Ovary (tissue), 9 donors: ENCODE data around the gene FILIP1L. TPM values are rescaled to one million over a fixed set of nuclear protein-coding genes. Genes with fewer than 3 reads are reported as not detected.
A peak's percentile ranks its signal among the peaks of the same experiment; 100 is the strongest.

ENCODE experiments used
- DNase-seq, 5 donors: peaks; one replicate each; pipeline ENCODE4 v3.0.0-alpha.2; 2019 to 2020
- H3K27ac ChIP-seq, 2 donors: fragments of 200-600 bp; one replicate each; pipeline versions ENCODE4 v1.5.1 to v1.8.0; 2019 to 2022
- H3K27me3 ChIP-seq: fragments of 200-600 bp; one replicate; pipeline ENCODE4 v1.8.0; 2022
- H3K36me3 ChIP-seq: fragments of 200-600 bp; sonication (generic); one replicate; pipeline ENCODE4 v1.5.1; 2019
- H3K4me1 ChIP-seq: one replicate; pipeline ENCODE4 v1.8.1; 2013; ENCODE audit warnings: mild to moderate bottlenecking, moderate library complexity; ENCODE audit not compliant: insufficient read depth
- H3K4me3 ChIP-seq: fragments of 200-600 bp; sonication (generic); one replicate; pipeline ENCODE4 v1.5.1; 2017
- H3K9me3 ChIP-seq, 2 donors: fragments of 200-600 bp in 1 of 2; sonication (generic) in 1 of 2; one replicate each; pipeline versions ENCODE4 v1.5.1 to v1.8.1; 2013 to 2019; ENCODE audit warnings: mild to moderate bottlenecking in 1 of 2, moderate library complexity in 1 of 2
- CTCF ChIP-seq, 3 donors: fragments of 450-650 bp in 2 of 3; fragments of 200-600 bp in 1 of 3; IDR thresholded peaks; one replicate each; pipeline versions ENCODE4 v1.5.1 to v1.8.0; 2016 to 2022; ENCODE audit warnings: antibody characterized with exemption in 3 of 3, mild to moderate bottlenecking in 1 of 3
- EP300 ChIP-seq: sonication (generic); formaldehyde crosslinking; IDR thresholded peaks from one replicate; pipeline ENCODE4 v1.6.1; 2017; ENCODE audit warnings: antibody characterized with exemption
- POLR2A ChIP-seq: fragments of 450-650 bp; IDR thresholded peaks from one replicate; pipeline ENCODE4 v1.6.1; 2017; ENCODE audit warnings: antibody characterized with exemption, mild to moderate bottlenecking, moderate library complexity
- WGBS, 3 donors: extraction: QIAGEN DNeasy Blood & Tissue Kit in 1 of 3; methylation state at CpG; one replicate each; pipeline versions ENCODE4 v1.1.5 to v1.1.7; 2013 to 2017; 5-methylcytosine and 5-hydroxymethylcytosine counted together
- intact Hi-C, 4 donors: fragments of 100-400 bp; cut with DNase I; formaldehyde crosslinking; loops; one replicate each; pipeline versions ENCODE4 v1.11.0 to v1.15.1; 2022 to 2023
- polyA plus RNA-seq, 2 donors: library from polyadenylated mRNA; stranded (reverse); fragments of 200-250 nt in 1 of 2; fragments of 350-450 nt in 1 of 2; fragmentation: Illumina TruSeq in 1 of 2; extraction: RNeasy Lipid Tissue Mini Kit (QIAGEN cat#74804) in 1 of 2; gene quantifications; one replicate each; pipeline ENCODE4 v1.2.3, GENCODE V29; 2013 to 2014
- total RNA-seq, 7 donors: library from RNA; depleted of rRNA in 2 of 7; stranded (reverse); fragments of >200 nt in 2 of 7; fragmentation: NEBNext Ultra II Directional in 3 of 7; extraction: Animal tissue kit (Norgen Biotek cat#: 25700) in 3 of 7; gene quantifications; one replicate each; pipeline versions ENCODE4 v1.1.0 to v1.2.4, GENCODE V29; 2016 to 2023
- donor health status: DM: no; HTN: no; CAD: no; lungs with moderate emphysema.
- donor health status: DM: no; HTN: no; CAD: no.
- donor health status: Bipolar disorder and iron deficiency.
- donor health status: DM: yes; HTN: yes; CAD: no.
- donor health status: DM: no; HTN: no; CAD: no.
- donor health status: DM: yes; HTN: yes; CAD: no.

Gene FILIP1L
- total and polyA plus RNA-seq, 9 donors, result 23.7 to 174 (median 110) TPM

GRCh38 chr3:100079328-100079727, 35.0 kb downstream of the FILIP1L start:
- Histone ChIP-seq H3K4me1 (peaks cover 11% of the 10 kb centered on the region), H3K27ac (no peak overlapping the region), H3K4me3 (no peak overlapping the region), H3K36me3 (no peaks in the 10 kb centered on the region), H3K27me3 (no peaks in the 10 kb centered on the region), H3K9me3 (no peaks in the 10 kb centered on the region)
- intact Hi-C loops, result loop anchor here in 1 of 4 donors (10.0 kb wide), 3 partner anchors 55 to 205 kb away; no protein-coding TSS in a partner anchor
- no peak for DNase-seq
- 98 to 100% (median 98%) methylated on average over 1 of the region's 1 CpG for WGBS, 3 donors
- TF ChIP-seq EP300 (no peak), CTCF (IDR thresholded peaks at IDR 0.05) (no peak), POLR2A (no peak)

- H3K4me1 ChIP-seq, result peaks cover 11% of the 10 kb centered on the region
- intact Hi-C loops, result loop anchor here in 1 of 4 donors (10.0 kb wide), 3 partner anchors 52 to 202 kb away; no protein-coding TSS in a partner anchor
- H3K27me3 ChIP-seq, result no peaks in the 10 kb centered on the region
- no peaks in the 10 kb centered on the region for H3K36me3 ChIP-seq
- WGBS, 3 donors, result 14 to 30% (median 17%) methylated on average over 7 of the region's 7 CpGs
- H3K27ac ChIP-seq, result peak overlapping the region in 1 of 2 donors; percentile 16
- H3K9me3 ChIP-seq, result no peaks in the 10 kb centered on the region
- H3K4me3 ChIP-seq, result no peak overlapping the region
- peak in 1 of 5 donors; percentile 24 for DNase-seq
- TF ChIP-seq CTCF (IDR thresholded peaks at IDR 0.05), result no peak
- no peak for TF ChIP-seq EP300
- no peak for TF ChIP-seq POLR2A
Observed at GRCh38 chr3:100076731-100077529, 37.4 kb downstream of the FILIP1L start.

GRCh38 chr3:100075851-100076730, 38.2 kb downstream of the FILIP1L start:
- Histone ChIP-seq H3K27ac (peak overlapping the region in 1 of 2 donors; percentile 36), H3K27me3 (no peaks in the 10 kb centered on the region), H3K4me3 (no peak overlapping the region), H3K9me3 (no peaks in the 10 kb centered on the region), H3K4me1 (peaks cover 13% of the 10 kb centered on the region), H3K36me3 (no peaks in the 10 kb centered on the region)
- TF ChIP-seq EP300, result no peak
- TF ChIP-seq POLR2A, result no peak
- TF ChIP-seq CTCF (IDR thresholded peaks at IDR 0.05), result no peak
- no peak for DNase-seq
- 48 to 66% (median 59%) methylated on average over 4 of the region's 4 CpGs for WGBS, 3 donors
- intact Hi-C loops, result loop anchor here in 1 of 4 donors (10.0 kb wide), 3 partner anchors 51 to 201 kb away; no protein-coding TSS in a partner anchor

GRCh38 chr3:100075196-100075595, 39.1 kb downstream of the FILIP1L start:
- H3K4me3 ChIP-seq, result no peak overlapping the region
- WGBS, 3 donors, result 88 to 89% (median 88%) methylated on average over 4 of the region's 4 CpGs
- H3K27me3 ChIP-seq, result no peaks in the 10 kb centered on the region
- TF ChIP-seq CTCF (IDR thresholded peaks at IDR 0.05) (no peak), EP300 (no peak), POLR2A (no peak)
- H3K4me1 ChIP-seq, result peaks cover 13% of the 10 kb centered on the region
- H3K9me3 ChIP-seq, result no peaks in the 10 kb centered on the region
- peak overlapping the region in 1 of 2 donors; percentile 63 for H3K27ac ChIP-seq
- DNase-seq, result no peak
- no peaks in the 10 kb centered on the region for H3K36me3 ChIP-seq
- intact Hi-C loops, result loop anchor here in 1 of 4 donors (10.0 kb wide), 3 partner anchors 50 to 200 kb away; no protein-coding TSS in a partner anchor
